LNCaP clone FGC (cell line): ENCODE data around the gene SDF4.

Experiments
- DNase-seq: peaks from one replicate; pipeline ENCODE4 v3.0.0-alpha.2; 2011; ENCODE audit warnings: low read depth
- H3K4me3 ChIP-seq: 2 replicates; pipeline ENCODE4 v1.5.1; 2011; ENCODE audit warnings: mild to moderate bottlenecking, low read depth, low read length, control low read depth
- CTCF ChIP-seq: IDR thresholded peaks from 2 replicates; pipeline ENCODE4 v1.5.1; 2012; ENCODE audit warnings: mild to moderate bottlenecking; ENCODE audit not compliant: control insufficient read depth, insufficient read depth; ENCODE audit errors: extremely low read depth

The SDF4 gene

GRCh38 chr1:1170215-1171091 is 61.3 kb downstream of the SDF4 start:
- H3K4me3 ChIP-seq, result no peak overlapping the region
- TF ChIP-seq CTCF, result no peak
- DNase-seq, result no peak

GRCh38 chr1:1169429-1170214 is 62.2 kb downstream of the SDF4 start:
- no peak overlapping the region for H3K4me3 ChIP-seq
- no peak for TF ChIP-seq CTCF
- DNase-seq, result no peak

GRCh38 chr1:1168451-1169411 is 63.1 kb downstream of the SDF4 start:
- DNase-seq, result no peak
- no peak for TF ChIP-seq CTCF
- no peak overlapping the region for H3K4me3 ChIP-seq

GRCh38 chr1:1167841-1168450 is 63.9 kb downstream of the SDF4 start:
- no peak for TF ChIP-seq CTCF

GRCh38 chr1:1167398-1167821 is 64.4 kb downstream of the SDF4 start:
- no peak for DNase-seq
- H3K4me3 ChIP-seq, result no peak overlapping the region
- no peak for TF ChIP-seq CTCF

More at GRCh38 chr1:1167841-1168450, 63.9 kb downstream of the SDF4 start:
- no peak for DNase-seq
- no peak overlapping the region for H3K4me3 ChIP-seq
